Measurements from ENCODE around the gene CEP19.

Gene CEP19

DNA sequence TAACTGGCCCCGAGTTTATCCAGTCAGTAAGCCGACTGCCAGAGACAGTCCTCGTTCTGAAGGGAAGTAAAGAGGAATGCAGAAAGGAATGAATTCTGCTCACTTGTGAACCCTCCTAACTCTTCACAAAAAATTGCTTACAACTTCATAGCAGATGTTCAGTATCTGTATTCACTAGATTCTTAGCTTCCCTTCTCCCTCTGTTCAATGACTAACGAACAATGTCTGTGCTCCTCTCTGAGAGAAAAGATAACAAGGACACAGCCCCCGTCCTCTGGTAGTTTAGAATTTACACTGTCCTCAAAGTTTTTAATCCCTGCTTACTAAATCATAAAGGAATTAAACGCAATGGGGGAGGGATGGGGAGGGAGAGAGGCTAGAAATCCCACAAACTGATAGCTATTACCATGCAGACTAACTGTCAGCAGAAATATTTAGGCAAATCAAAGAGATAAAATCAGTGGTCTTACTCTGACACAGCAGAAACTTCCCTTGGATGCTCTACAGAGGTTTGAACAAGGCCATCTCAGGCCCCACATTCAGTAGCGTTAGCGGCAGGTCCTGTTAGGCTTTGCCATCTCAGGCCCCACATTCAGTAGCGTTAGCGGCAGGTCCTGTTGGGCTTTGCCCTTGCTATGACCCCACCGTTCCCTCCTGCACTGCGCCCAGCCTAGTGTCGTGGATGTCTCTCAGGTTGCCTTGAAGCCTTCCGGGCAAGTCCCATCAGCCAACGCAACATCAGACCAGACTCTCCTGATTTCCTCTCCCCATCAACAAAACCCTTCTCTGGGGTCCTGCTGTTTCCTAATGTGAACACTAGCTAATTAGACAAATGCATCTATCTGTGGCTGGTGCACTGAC lies 49.1 kb downstream of the CEP19 start:
- DNase-seq (ENCODE audit: low spot score) = peak; percentile 51

GRCh38 chr3:196662033-196662432 lies 50.0 kb downstream of the CEP19 start:
- DNase-seq (ENCODE audit: low spot score) = no peak

- DNase-seq (ENCODE audit: low spot score) = no peak
Measured at GRCh38 chr3:196661400-196661799, 50.6 kb downstream of the CEP19 start.

- DNase-seq (ENCODE audit: low spot score) = no peak
Measured at GRCh38 chr3:196660381-196661166, 51.5 kb downstream of the CEP19 start.

DNA sequence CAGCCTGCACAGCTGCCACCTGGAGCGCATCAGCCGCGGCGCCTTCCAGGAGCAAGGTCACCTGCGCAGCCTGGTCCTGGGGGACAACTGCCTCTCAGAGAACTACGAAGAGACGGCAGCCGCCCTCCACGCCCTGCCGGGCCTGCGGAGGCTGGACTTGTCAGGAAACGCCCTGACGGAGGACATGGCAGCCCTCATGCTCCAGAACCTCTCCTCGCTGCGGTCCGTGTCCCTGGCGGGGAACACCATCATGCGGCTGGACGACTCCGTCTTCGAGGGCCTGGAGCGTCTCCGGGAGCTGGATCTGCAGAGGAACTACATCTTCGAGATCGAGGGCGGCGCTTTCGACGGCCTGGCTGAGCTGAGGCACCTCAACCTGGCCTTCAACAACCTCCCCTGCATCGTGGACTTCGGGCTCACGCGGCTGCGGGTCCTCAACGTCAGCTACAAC lies 52.1 kb downstream of the CEP19 start:
- DNase-seq (ENCODE audit: low spot score) = no peak

Measured in hepatic stellate cell (primary cell).